Measurements from ENCODE around the gene RNF213. TPM values are rescaled to one million over a fixed set of nuclear protein-coding genes. Genes with fewer than 3 reads are reported as not detected.

Gene RNF213
- total RNA-seq, 4 donors from 2014 or later, result 90.5 to 186 (median 142) TPM

DNA sequence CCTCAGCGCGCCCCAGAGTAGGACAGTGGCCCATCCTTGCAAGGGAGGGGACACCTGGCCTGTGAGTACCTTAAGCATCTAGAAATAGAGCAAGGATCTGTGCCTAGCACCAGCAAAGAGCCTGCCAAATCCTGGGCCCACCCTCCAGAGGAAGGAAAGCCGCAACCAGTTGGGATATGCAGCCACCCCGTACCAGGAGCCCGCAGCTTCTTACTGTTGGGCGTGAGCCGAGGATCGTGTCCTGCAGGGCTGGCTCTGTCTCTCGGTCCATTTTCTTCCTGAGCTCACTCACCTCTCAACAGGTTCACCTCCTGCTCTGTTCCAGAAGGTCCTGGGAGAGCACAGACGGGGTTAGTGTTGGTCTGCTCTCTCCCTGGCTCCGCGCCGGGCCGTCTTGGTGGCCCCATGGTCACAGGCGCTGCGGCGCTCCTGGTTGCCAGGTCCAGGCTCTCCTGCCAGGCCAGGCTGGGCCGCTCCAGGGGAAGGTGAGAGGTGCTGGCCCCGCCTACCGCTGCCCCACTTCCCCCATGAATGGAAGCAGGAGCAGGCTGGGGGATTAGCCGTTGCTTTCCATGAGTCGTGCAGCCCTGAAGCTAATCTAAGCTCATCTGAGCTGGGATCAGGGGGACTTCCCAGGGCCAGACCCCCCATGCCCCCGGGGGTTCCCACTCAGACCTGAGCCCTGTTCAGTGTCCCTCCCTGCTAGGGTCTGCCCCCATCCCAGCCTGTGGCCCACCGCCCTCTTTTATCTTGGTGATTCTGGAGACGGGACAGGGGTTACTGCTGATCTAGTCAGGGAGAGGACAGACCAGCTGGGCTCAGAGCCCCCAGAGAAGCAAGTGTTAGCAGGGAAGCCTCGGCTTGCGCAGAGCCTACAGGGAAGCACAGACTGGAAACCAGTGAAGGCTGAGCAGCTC lies 167.0 kb downstream of the RNF213 start:
- peak in 1 of 2 donors; percentile 14 for DNase-seq
- intact Hi-C loops (cut with DNase I; ENCODE audit: low total_unique reads), result loop anchor here (2.0 to 10.0 kb wide), 2 partner anchors 427 to 553 kb away; no protein-coding TSS in a partner anchor
- TF ChIP-seq, protein P1, sequence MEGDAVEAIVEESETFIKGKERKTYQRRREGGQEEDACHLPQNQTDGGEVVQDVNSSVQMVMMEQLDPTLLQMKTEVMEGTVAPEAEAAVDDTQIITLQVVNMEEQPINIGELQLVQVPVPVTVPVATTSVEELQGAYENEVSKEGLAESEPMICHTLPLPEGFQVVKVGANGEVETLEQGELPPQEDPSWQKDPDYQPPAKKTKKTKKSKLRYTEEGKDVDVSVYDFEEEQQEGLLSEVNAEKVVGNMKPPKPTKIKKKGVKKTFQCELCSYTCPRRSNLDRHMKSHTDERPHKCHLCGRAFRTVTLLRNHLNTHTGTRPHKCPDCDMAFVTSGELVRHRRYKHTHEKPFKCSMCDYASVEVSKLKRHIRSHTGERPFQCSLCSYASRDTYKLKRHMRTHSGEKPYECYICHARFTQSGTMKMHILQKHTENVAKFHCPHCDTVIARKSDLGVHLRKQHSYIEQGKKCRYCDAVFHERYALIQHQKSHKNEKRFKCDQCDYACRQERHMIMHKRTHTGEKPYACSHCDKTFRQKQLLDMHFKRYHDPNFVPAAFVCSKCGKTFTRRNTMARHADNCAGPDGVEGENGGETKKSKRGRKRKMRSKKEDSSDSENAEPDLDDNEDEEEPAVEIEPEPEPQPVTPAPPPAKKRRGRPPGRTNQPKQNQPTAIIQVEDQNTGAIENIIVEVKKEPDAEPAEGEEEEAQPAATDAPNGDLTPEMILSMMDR (IDR thresholded peaks at IDR 0.05), result no peak
- TF ChIP-seq POLR2A (IDR thresholded peaks at IDR 0.05), result no peak
- Histone ChIP-seq H3K9me3 (no peaks in the 10 kb centered on the region), H3K4me1 (no peaks in the 10 kb centered on the region), H3K27ac (no peak overlapping the region), H3K27me3 (no peaks in the 10 kb centered on the region), H3K4me3 (no peak overlapping the region), H3K36me3 (no peaks in the 10 kb centered on the region)

DNA sequence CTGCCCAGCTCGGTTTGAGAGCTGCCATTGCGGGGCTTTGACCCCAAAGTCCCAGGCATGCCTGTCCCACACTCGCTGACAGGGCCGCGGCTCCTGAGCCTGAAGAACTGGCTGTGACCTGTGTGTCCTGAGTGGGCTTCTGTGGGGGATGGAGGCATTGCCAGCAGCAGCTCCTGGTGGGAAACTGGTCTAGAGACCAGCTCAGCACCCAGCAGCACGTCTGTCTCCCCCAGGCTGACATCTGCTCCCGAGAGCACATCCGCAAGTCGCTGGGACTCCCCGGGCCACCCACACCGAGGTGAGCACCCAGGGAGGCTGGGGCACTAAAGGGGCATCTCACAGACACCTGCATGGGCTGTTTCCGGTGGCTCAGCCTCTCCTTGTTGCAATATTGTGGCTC lies 167.7 kb downstream of the RNF213 start:
- H3K36me3 ChIP-seq, result no peaks in the 10 kb centered on the region

DNA sequence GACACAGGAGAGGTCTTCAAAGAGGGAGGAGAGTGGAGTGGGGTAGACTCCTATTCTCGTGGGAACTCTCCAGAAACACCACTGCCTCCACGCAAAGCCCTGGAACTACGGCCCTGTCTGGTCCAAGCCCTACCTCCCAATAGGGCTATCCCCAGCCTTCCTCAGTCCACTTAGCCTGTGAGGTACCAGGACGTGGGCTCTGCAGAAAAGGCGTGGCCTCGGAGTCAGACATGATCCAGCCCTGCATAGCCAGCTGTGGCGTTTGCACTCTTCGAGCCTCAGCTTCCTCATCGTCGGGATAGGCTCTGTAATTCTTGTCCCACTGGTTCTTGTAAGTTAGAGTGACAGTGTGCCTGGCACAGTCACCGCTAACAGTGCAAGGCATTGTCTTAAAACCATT lies 168.1 kb downstream of the RNF213 start:
- no peak for DNase-seq
- H3K4me1 ChIP-seq, result no peaks in the 10 kb centered on the region
- intact Hi-C loops (cut with DNase I; ENCODE audit: low total_unique reads), result loop anchor here (10.0 kb wide), 1 partner anchor 426 kb away; no protein-coding TSS in a partner anchor

More for the DNA sequence above, 167.7 kb downstream of the RNF213 start:
- Histone ChIP-seq H3K4me1 (no peaks in the 10 kb centered on the region), H3K9me3 (no peaks in the 10 kb centered on the region), H3K27me3 (no peaks in the 10 kb centered on the region), H3K4me3 (no peak overlapping the region), H3K27ac (no peak overlapping the region)
- DNase-seq, result no peak
- intact Hi-C loops (cut with DNase I; ENCODE audit: low total_unique reads), result loop anchor here (10.0 kb wide), 1 partner anchor 426 kb away; no protein-coding TSS in a partner anchor
- TF ChIP-seq, protein P1 (IDR thresholded peaks at IDR 0.05), result no peak
- TF ChIP-seq POLR2A (IDR thresholded peaks at IDR 0.05), result no peak

DNA sequence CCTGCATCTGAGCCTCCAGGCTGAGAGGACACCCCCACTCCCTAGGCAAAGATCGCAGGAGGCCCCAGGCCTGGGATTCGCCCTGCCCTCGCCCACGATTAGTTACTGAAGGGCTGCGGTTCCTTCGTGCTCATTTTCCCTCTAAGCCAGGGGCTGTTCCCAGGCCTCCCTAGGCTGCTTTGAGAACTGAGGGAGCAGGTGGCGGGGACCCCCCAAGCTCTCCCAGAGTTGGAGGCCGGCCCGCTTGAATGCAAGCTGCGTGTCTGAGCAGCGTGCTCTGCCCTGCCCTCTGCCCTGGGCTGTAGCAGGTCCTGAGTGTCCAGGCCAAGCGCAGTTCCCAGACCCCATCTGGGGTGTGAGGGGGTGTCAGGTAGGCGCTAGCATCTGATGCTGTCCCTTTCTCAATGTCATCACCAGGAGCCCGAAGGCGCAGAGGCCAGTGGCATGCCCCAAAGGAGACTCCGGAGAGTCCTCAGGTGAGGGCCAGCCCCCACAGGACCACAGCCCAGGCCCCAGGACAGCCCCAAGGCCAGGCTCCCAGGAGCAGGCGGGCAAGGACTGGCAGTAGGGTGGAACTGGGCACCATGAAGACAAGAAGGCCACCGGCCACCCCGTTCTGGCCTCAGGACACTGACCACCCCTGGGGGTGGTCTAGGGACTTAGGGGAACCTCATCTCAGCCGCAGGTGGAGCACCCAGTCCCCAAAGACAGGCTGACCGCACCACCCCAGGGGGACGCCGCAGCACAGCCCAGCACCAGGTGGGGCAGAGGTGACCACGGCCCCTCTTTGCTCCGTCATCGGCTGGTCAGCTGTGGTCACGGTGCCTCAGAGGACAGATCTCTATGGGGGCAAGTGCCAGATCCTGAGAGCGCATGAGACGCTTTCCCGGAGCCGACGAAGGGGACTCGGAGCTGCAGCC lies 169.0 kb downstream of the RNF213 start:
- intact Hi-C loops (cut with DNase I; ENCODE audit: low total_unique reads), result loop anchor here (10.0 kb wide), 1 partner anchor 425 kb away; no protein-coding TSS in a partner anchor
- Histone ChIP-seq H3K27ac (no peak overlapping the region), H3K4me1 (no peaks in the 10 kb centered on the region), H3K36me3 (no peaks in the 10 kb centered on the region), H3K4me3 (no peak overlapping the region), H3K27me3 (no peaks in the 10 kb centered on the region), H3K9me3 (no peaks in the 10 kb centered on the region)
- TF ChIP-seq, protein P1 (IDR thresholded peaks at IDR 0.05), result no peak
- TF ChIP-seq POLR2A (IDR thresholded peaks at IDR 0.05), result no peak
- no peak for DNase-seq

More for the DNA sequence above, 168.1 kb downstream of the RNF213 start:
- no peaks in the 10 kb centered on the region for H3K9me3 ChIP-seq
- H3K27me3 ChIP-seq, result no peaks in the 10 kb centered on the region
- TF ChIP-seq, protein P1 (IDR thresholded peaks at IDR 0.05), result no peak
- TF ChIP-seq POLR2A (IDR thresholded peaks at IDR 0.05), result no peak
- H3K36me3 ChIP-seq, result no peaks in the 10 kb centered on the region
- H3K4me3 ChIP-seq, result no peak overlapping the region
- H3K27ac ChIP-seq, result no peak overlapping the region
